MM.1S (cell line): ENCODE measurements around the gene USP17L5.
"Not testable (repeated sequence)": the region's sequence is repeated elsewhere in the genome, so short reads cannot be mapped to it uniquely, and the experiment has no call there.

Experiments used
- EZH2 ChIP-seq: fragments of 300-600 bp; sonication (generic); optimal IDR thresholded peaks from 2 replicates; pipeline ENCODE3; 2017; ENCODE audit warnings: low read depth, mild to moderate bottlenecking, antibody characterized with exemption, low read length, mixed read lengths
- EZH2phosphoT487 ChIP-seq: fragments of 300-600 bp; sonication (generic); IDR thresholded peaks from 2 replicates; pipeline ENCODE4 v1.6.1; 2018; ENCODE audit warnings: antibody characterized with exemption, low read length
- TF ChIP-seq, protein P1 (sequence below): fragments of 300-600 bp; sonication (generic); IDR thresholded peaks from 2 replicates; pipeline ENCODE4 v1.5.1; 2016; ENCODE audit warnings: antibody characterized with exemption, low read length, mixed read lengths

DNA sequence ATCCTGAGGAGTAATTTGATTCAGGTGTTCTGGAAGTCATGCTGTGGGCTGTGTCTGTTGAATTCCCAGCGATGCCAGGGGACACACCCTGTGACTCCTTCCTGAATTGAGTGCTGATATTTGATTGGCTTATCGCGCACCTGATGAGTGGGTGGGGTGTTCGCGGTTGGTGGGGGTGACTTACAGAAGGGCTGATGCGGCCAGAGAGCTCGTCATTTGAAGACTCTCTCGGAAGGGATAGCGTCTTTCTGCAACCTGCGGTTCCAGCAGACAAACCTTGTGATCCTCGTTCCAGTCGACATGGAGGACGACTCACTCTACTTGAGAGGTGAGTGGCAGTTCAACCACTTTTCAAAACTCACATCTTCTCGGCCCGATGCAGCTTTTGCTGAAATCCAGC, 14.1 kb downstream of the USP17L5 start, which contains the start of gene USP17L29:
- TF ChIP-seq, protein P1, sequence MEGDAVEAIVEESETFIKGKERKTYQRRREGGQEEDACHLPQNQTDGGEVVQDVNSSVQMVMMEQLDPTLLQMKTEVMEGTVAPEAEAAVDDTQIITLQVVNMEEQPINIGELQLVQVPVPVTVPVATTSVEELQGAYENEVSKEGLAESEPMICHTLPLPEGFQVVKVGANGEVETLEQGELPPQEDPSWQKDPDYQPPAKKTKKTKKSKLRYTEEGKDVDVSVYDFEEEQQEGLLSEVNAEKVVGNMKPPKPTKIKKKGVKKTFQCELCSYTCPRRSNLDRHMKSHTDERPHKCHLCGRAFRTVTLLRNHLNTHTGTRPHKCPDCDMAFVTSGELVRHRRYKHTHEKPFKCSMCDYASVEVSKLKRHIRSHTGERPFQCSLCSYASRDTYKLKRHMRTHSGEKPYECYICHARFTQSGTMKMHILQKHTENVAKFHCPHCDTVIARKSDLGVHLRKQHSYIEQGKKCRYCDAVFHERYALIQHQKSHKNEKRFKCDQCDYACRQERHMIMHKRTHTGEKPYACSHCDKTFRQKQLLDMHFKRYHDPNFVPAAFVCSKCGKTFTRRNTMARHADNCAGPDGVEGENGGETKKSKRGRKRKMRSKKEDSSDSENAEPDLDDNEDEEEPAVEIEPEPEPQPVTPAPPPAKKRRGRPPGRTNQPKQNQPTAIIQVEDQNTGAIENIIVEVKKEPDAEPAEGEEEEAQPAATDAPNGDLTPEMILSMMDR = not testable (repeated sequence)
- TF ChIP-seq EZH2, EZH2phosphoT487: not testable (repeated sequence)
